Gastroesophageal sphincter (tissue), 4 donors: ENCODE data around the gene PDIA5. TPM values are rescaled to one million over a fixed set of nuclear protein-coding genes. Genes with fewer than 3 reads are reported as not detected.

ENCODE experiments used
- ATAC-seq: fragments of 150-250 bp; one replicate; pipeline ENCODE4 v1.9.1; 2016; ENCODE audit warnings: mild to moderate bottlenecking, moderate library complexity
- H3K27ac ChIP-seq, 4 donors: fragments of 200-600 bp; sonication (generic) in 3 of 4; 1 replicate in 3 of 4; 2 replicates in 1 of 4; pipeline ENCODE4 v1.5.1; 2016 to 2019
- H3K27me3 ChIP-seq: fragments of 200-600 bp; sonication (generic); one replicate; pipeline ENCODE4 v1.5.1; 2019
- H3K36me3 ChIP-seq, 2 donors: fragments of 200-600 bp; sonication (generic); one replicate each; pipeline ENCODE4 v1.5.1; 2019; ENCODE audit warnings: control low read depth in 1 of 2
- H3K4me1 ChIP-seq, 3 donors: fragments of 200-600 bp; sonication (generic); 1 replicate in 2 of 3; 2 replicates in 1 of 3; pipeline ENCODE4 v1.5.1; 2016 to 2019; ENCODE audit warnings: control low read depth in 2 of 3
- H3K4me3 ChIP-seq, 2 donors: fragments of 200-600 bp; sonication (generic); one replicate each; pipeline ENCODE4 v1.5.1; 2019; ENCODE audit warnings: mild to moderate bottlenecking in 1 of 2, moderate library complexity in 1 of 2
- H3K9me3 ChIP-seq, 3 donors: fragments of 200-600 bp; sonication (generic); one replicate each; pipeline ENCODE4 v1.5.1; 2017 to 2019; ENCODE audit warnings: control low read depth in 2 of 3
- CTCF ChIP-seq, 4 experiments: fragments of 200-600 bp in 2 of 4; fragments of 450-650 bp in 2 of 4; sonication (generic) in 1 of 4; IDR thresholded peaks; one replicate each; pipeline ENCODE4 v1.5.1; 2017 to 2019; ENCODE audit warnings: antibody characterized with exemption in 4 of 4, mild to moderate bottlenecking in 2 of 4, moderate library complexity in 2 of 4
- EP300 ChIP-seq: sonication (generic); formaldehyde crosslinking; IDR thresholded peaks from one replicate; pipeline ENCODE4 v1.6.1; 2017; ENCODE audit warnings: antibody characterized with exemption, mild to moderate bottlenecking
- POLR2A ChIP-seq, 2 donors: fragments of 450-650 bp; IDR thresholded peaks; one replicate each; pipeline ENCODE4 v1.6.1; 2017; ENCODE audit warnings: antibody characterized with exemption in 2 of 2, mild to moderate bottlenecking in 2 of 2, moderate library complexity in 1 of 2
- POLR2AphosphoS5 ChIP-seq: sonication (generic); formaldehyde crosslinking; IDR thresholded peaks from one replicate; pipeline ENCODE4 v1.6.1; 2017; ENCODE audit warnings: antibody characterized with exemption
- WGBS, 2 donors: methylation state at CpG; one replicate each; pipeline ENCODE4 v1.1.5; 2018; ENCODE audit warnings: low coverage in 1 of 2; 5-methylcytosine and 5-hydroxymethylcytosine counted together
- total RNA-seq, 4 donors: library from RNA; depleted of rRNA; stranded (reverse); fragments of >200 nt; gene quantifications; one replicate each; pipeline ENCODE4 v1.1.0, GENCODE V29; 2016

PDIA5 gene
- total RNA-seq, 4 donors from 2014 or later = 9.0 to 19.8 (median 16.9) TPM

GRCh38 chr3:123167686-123168085 is 100.9 kb downstream of the PDIA5 start:
- Histone ChIP-seq H3K27me3 (no peaks in the 10 kb centered on the region), H3K4me1 (peaks cover 0 to 9% (median 0%) of the 10 kb centered on the region in 3 donors), H3K27ac (no peak overlapping the region), H3K4me3 (no peak overlapping the region), H3K9me3 (no peaks in the 10 kb centered on the region), H3K36me3 (peaks cover 0 to 39% of the 10 kb centered on the region in 2 donors)
- no peak for TF ChIP-seq POLR2AphosphoS5
- TF ChIP-seq EP300 = no peak
- no peak for TF ChIP-seq POLR2A (IDR thresholded peaks at IDR 0.05)
- WGBS, 2 donors = 96 to 100% methylated on average over 2 of the region's 2 CpGs
- ATAC-seq = no peak

GRCh38 chr3:123168122-123168521 is 101.3 kb downstream of the PDIA5 start:
- ATAC-seq = no peak
- H3K36me3 ChIP-seq = peaks cover 0 to 34% of the 10 kb centered on the region in 2 donors
- H3K27ac ChIP-seq = no peak overlapping the region
- no peaks in the 10 kb centered on the region for H3K9me3 ChIP-seq
- TF ChIP-seq POLR2AphosphoS5 = no peak
- no peaks in the 10 kb centered on the region for H3K27me3 ChIP-seq
- no peak overlapping the region for H3K4me3 ChIP-seq
- peaks cover 0 to 9% (median 0%) of the 10 kb centered on the region in 3 donors for H3K4me1 ChIP-seq

- WGBS, 2 donors = 76 to 82% methylated on average over 2 of the region's 2 CpGs
Observed at GRCh38 chr3:123168605-123169004, 101.8 kb downstream of the PDIA5 start.

GRCh38 chr3:123169492-123169929 is 102.7 kb downstream of the PDIA5 start:
- Histone ChIP-seq H3K4me3 (no peak overlapping the region), H3K27ac (peak overlapping the region in 1 of 4 donors; percentile 35), H3K9me3 (no peaks in the 10 kb centered on the region), H3K4me1 (peaks cover 0 to 9% (median 0%) of the 10 kb centered on the region in 3 donors), H3K36me3 (peaks cover 0 to 21% of the 10 kb centered on the region in 2 donors), H3K27me3 (no peaks in the 10 kb centered on the region)
- ATAC-seq = no peak
- 18 to 37% methylated on average over 2 to 4 of the region's 5 CpGs for WGBS, 2 donors
- TF ChIP-seq POLR2A (IDR thresholded peaks at IDR 0.05) (no peak), EP300 (no peak)

More at GRCh38 chr3:123168605-123169004, 101.8 kb downstream of the PDIA5 start:
- ATAC-seq = no peak
- Histone ChIP-seq H3K4me3 (no peak overlapping the region), H3K27ac (no peak overlapping the region), H3K36me3 (peaks cover 0 to 30% of the 10 kb centered on the region in 2 donors), H3K27me3 (no peaks in the 10 kb centered on the region), H3K9me3 (no peaks in the 10 kb centered on the region), H3K4me1 (peaks cover 0 to 9% (median 0%) of the 10 kb centered on the region in 3 donors)
- TF ChIP-seq CTCF (IDR thresholded peaks at IDR 0.05) (no peak), EP300 (no peak), POLR2AphosphoS5 (no peak), POLR2A (IDR thresholded peaks at IDR 0.05) (no peak)

GRCh38 chr3:123169930-123170329 is 103.1 kb downstream of the PDIA5 start:
- ATAC-seq = no peak
- H3K27ac ChIP-seq = peak overlapping the region in 1 of 4 donors; percentile 35
- TF ChIP-seq EP300 (no peak), CTCF (IDR thresholded peaks at IDR 0.05) (no peak), POLR2A (IDR thresholded peaks at IDR 0.05) (no peak), POLR2AphosphoS5 (no peak)
- 79 to 95% methylated on average over 2 of the region's 2 CpGs for WGBS, 2 donors
- H3K27me3 ChIP-seq = no peaks in the 10 kb centered on the region
- H3K4me1 ChIP-seq = peaks cover 0 to 9% (median 0%) of the 10 kb centered on the region in 3 donors
- peaks cover 0 to 16% of the 10 kb centered on the region in 2 donors for H3K36me3 ChIP-seq
- H3K4me3 ChIP-seq = no peak overlapping the region
- H3K9me3 ChIP-seq = no peaks in the 10 kb centered on the region

GRCh38 chr3:123180791-123181190 is 114.0 kb downstream of the PDIA5 start:
- WGBS, 2 donors = 89 to 92% methylated on average over 5 of the region's 5 CpGs
- Histone ChIP-seq H3K27ac (no peak overlapping the region), H3K4me1 (no peaks in the 10 kb centered on the region), H3K4me3 (no peak overlapping the region), H3K36me3 (peaks cover 0 to 4% of the 10 kb centered on the region in 2 donors), H3K9me3 (no peaks in the 10 kb centered on the region), H3K27me3 (no peaks in the 10 kb centered on the region)
- ATAC-seq = no peak
- TF ChIP-seq POLR2A (IDR thresholded peaks at IDR 0.05) = no peak
- TF ChIP-seq EP300 = no peak
- no peak for TF ChIP-seq CTCF (IDR thresholded peaks at IDR 0.05)
- no peak for TF ChIP-seq POLR2AphosphoS5
